Fibroblast of pulmonary artery (primary cell): ENCODE data around the gene PRSS27.
A peak's percentile ranks its signal among the peaks of the same experiment; 100 is the strongest.
"Not testable (repeated sequence)": the region's sequence is repeated elsewhere in the genome, so short reads cannot be mapped to it uniquely, and the experiment has no call there.

Experiments
- DNase-seq: peaks from one replicate; pipeline ENCODE4 v3.0.0-alpha.2; 2010; ENCODE audit warnings: low read depth
- H3K4me3 ChIP-seq: replicated peaks from 2 replicates; pipeline ENCODE4 v1.5.1; 2011; ENCODE audit warnings: low read depth, mild to moderate bottlenecking, control low read depth, low read length, moderate library complexity
- CTCF ChIP-seq: IDR thresholded peaks from 2 replicates; pipeline ENCODE4 v1.5.1; 2011; ENCODE audit warnings: mild to moderate bottlenecking, control low read depth, low read length, inconsistent platforms; ENCODE audit errors: missing control alignments

The PRSS27 gene

GRCh38 chr16:2728034-2728433, 8.0 kb upstream of the PRSS27 start:
- DNase-seq: no peak
- TF ChIP-seq CTCF: no peak
- H3K4me3 ChIP-seq: no peak overlapping the region

- TF ChIP-seq CTCF: no peak
- no peak overlapping the region for H3K4me3 ChIP-seq
- no peak for DNase-seq
These were observed 6.9 kb upstream of the PRSS27 start for GRCh38 chr16:2726923-2727322.

GRCh38 chr16:2724816-2725348, 4.9 kb upstream of the PRSS27 start:
- no peak overlapping the region for H3K4me3 ChIP-seq
- no peak for TF ChIP-seq CTCF

GRCh38 chr16:2724088-2724676, 4.2 kb upstream of the PRSS27 start:
- no peak overlapping the region for H3K4me3 ChIP-seq
- no peak for TF ChIP-seq CTCF
- no peak for DNase-seq

More at GRCh38 chr16:2724816-2725348, 4.9 kb upstream of the PRSS27 start:
- DNase-seq: no peak

GRCh38 chr16:2721634-2722173, 1.7 kb upstream of the PRSS27 start:
- DNase-seq: not testable (repeated sequence)
- peak overlapping the region; percentile 56 for H3K4me3 ChIP-seq

- peak; percentile 80 for DNase-seq
- peak overlapping the region; percentile 56 for H3K4me3 ChIP-seq
- no peak for TF ChIP-seq CTCF
These were observed 952 bp upstream of the PRSS27 start for GRCh38 chr16:2720719-2721633.

- DNase-seq: no peak
- no peak overlapping the region for H3K4me3 ChIP-seq
These were observed 528 bp downstream of the PRSS27 start for GRCh38 chr16:2719328-2720063.

More at GRCh38 chr16:2719328-2720063, 528 bp downstream of the PRSS27 start:
- TF ChIP-seq CTCF: no peak
